Glutamatergic neuron (in vitro differentiated cells): ENCODE results near the gene RUNX3. TPM values are rescaled to one million over a fixed set of nuclear protein-coding genes. Genes with fewer than 3 reads are reported as not detected.

Experiments
- DNase-seq: peaks from one replicate; pipeline ENCODE4 v3.0.0; 2022
- H3K27ac Mint-ChIP-seq: one replicate; pipeline ENCODE4 v1.8.0; 2020; ENCODE audit warnings: mild to moderate bottlenecking, mixed read lengths, inconsistent platforms; ENCODE audit not compliant: unreplicated experiment
- H3K27me3 Mint-ChIP-seq: one replicate; pipeline ENCODE4 v1.8.0; 2020; ENCODE audit warnings: mild to moderate bottlenecking, moderate library complexity, mixed read lengths, inconsistent platforms; ENCODE audit not compliant: unreplicated experiment
- H3K36me3 Mint-ChIP-seq: one replicate; pipeline ENCODE4 v1.8.0; 2020; ENCODE audit warnings: mild to moderate bottlenecking, mixed read lengths, inconsistent platforms; ENCODE audit not compliant: unreplicated experiment
- H3K4me1 Mint-ChIP-seq: one replicate; pipeline ENCODE4 v1.8.0; 2020; ENCODE audit warnings: mild to moderate bottlenecking, low read depth, mixed read lengths, inconsistent platforms; ENCODE audit not compliant: unreplicated experiment
- H3K4me3 Mint-ChIP-seq: one replicate; pipeline ENCODE4 v1.8.0; 2020; ENCODE audit warnings: mild to moderate bottlenecking, mixed read lengths, inconsistent platforms; ENCODE audit not compliant: unreplicated experiment
- H3K9me3 Mint-ChIP-seq: one replicate; pipeline ENCODE4 v1.8.0; 2020; ENCODE audit warnings: mild to moderate bottlenecking, moderate library complexity, mixed read lengths, inconsistent platforms; ENCODE audit not compliant: unreplicated experiment
- CTCF ChIP-seq: fragments of 200-600 bp; sonication (generic); IDR thresholded peaks from one replicate; pipeline ENCODE4 v1.5.0; 2021; ENCODE audit not compliant: partially characterized antibody, unreplicated experiment
- total RNA-seq: library from RNA; stranded (reverse); fragmentation: NEBNext Ultra II Directional; extraction: Animal tissue kit (Norgen Biotek cat#: 25700); gene quantifications from one replicate; pipeline ENCODE4 v1.2.1, GENCODE V29; 2021; ENCODE audit not compliant: unreplicated experiment

RUNX3 gene
- total RNA-seq, 1 donor from 2014 or later = 0.15 TPM

GRCh38 chr1:24899581-24900485 lies 30.2 kb downstream of the RUNX3 start:
- Mint-ChIP-seq H3K4me3 (peak overlapping the region; percentile 32), H3K36me3 (no peaks in the 10 kb centered on the region), H3K9me3 (peaks cover 5% of the 10 kb centered on the region), H3K27ac (no peak overlapping the region), H3K27me3 (peaks cover 4% of the 10 kb centered on the region), H3K4me1 (peaks cover 21% of the 10 kb centered on the region)
- DNase-seq = no peak
- no peak for TF ChIP-seq CTCF

- Mint-ChIP-seq H3K4me1 (peaks cover 21% of the 10 kb centered on the region), H3K9me3 (peaks cover 5% of the 10 kb centered on the region), H3K4me3 (no peak overlapping the region), H3K27me3 (peaks cover 4% of the 10 kb centered on the region), H3K27ac (no peak overlapping the region), H3K36me3 (no peaks in the 10 kb centered on the region)
- TF ChIP-seq CTCF = no peak
- DNase-seq = no peak
Observed at GRCh38 chr1:24898909-24899439, 31.1 kb downstream of the RUNX3 start.

- peak; percentile 78 for DNase-seq
- no peak overlapping the region for H3K27ac Mint-ChIP-seq
- peaks cover 4% of the 10 kb centered on the region for H3K27me3 Mint-ChIP-seq
- H3K4me1 Mint-ChIP-seq = peaks cover 21% of the 10 kb centered on the region
- peaks cover 5% of the 10 kb centered on the region for H3K9me3 Mint-ChIP-seq
- peaks cover under 1% of the 10 kb centered on the region for H3K36me3 Mint-ChIP-seq
- no peak overlapping the region for H3K4me3 Mint-ChIP-seq
- TF ChIP-seq CTCF = peak; percentile 71
Observed at GRCh38 chr1:24898152-24898908, 31.7 kb downstream of the RUNX3 start.

GRCh38 chr1:24897263-24898151 lies 32.6 kb downstream of the RUNX3 start:
- Mint-ChIP-seq H3K27me3 (peaks cover 7% of the 10 kb centered on the region), H3K27ac (no peak overlapping the region), H3K9me3 (peaks cover 10% of the 10 kb centered on the region), H3K36me3 (peaks cover 9% of the 10 kb centered on the region), H3K4me1 (peaks cover 21% of the 10 kb centered on the region), H3K4me3 (no peak overlapping the region)
- no peak for TF ChIP-seq CTCF
- no peak for DNase-seq
